A549 (cell line): ENCODE results near the gene NTM. TPM values are rescaled to one million over a fixed set of nuclear protein-coding genes. Genes with fewer than 3 reads are reported as not detected.

Experiments
- ATAC-seq, 2 experiments: fragments of 200-7000 bp in 1 of 2; fragments of >200 bp in 1 of 2; cut with Nextera tagmentation in 1 of 2; cut with Tn5 transposase in 1 of 2; 3 replicates each; pipeline versions ENCODE4 v1.8.0 to v1.9.1; 2018 to 2020; ENCODE audit warnings: mild to moderate bottlenecking in 1 of 2, moderate library complexity in 1 of 2
- CTCF ChIA-PET: fragments of 300-600 bp; sonication (Branson Sonifier 250); formaldehyde crosslinking; extraction: SDS; loops from one replicate; lab custom pipeline; 2021; ENCODE audit warnings: antibody characterized with exemption, inconsistent platforms; lab: Yijun Ruan, JAX
- POLR2A ChIA-PET: fragments of 350-600 bp; formaldehyde crosslinking; extraction: SDS; loops from one replicate; lab custom pipeline; 2021; ENCODE audit warnings: antibody characterized with exemption, inconsistent platforms; lab: Yijun Ruan, JAX
- DNase-seq, 2 experiments: peaks; one replicate each; pipeline versions ENCODE4 v3.0.0 to v3.0.0-alpha.2; 2011 to 2016; ENCODE audit warnings: low read depth in 1 of 2, low spot score in 1 of 2
- FAIRE-seq: peaks from 2 replicates; lab custom pipeline; 2011; peaks lifted over from hg19 to GRCh38; lab: Jason Lieb, UNC
- H3K27ac ChIP-seq, 2 experiments: fragments of >200 bp; sonication (Bioruptor Twin); formaldehyde crosslinking; 3 replicates each; pipeline ENCODE4 v1.5.1; 2016 to 2017
- H3K4me1 ChIP-seq: fragments of >200 bp; sonication (Bioruptor Twin); formaldehyde crosslinking; 3 replicates; pipeline ENCODE4 v1.6.1; 2016
- H3K4me2 ChIP-seq: fragments of >200 bp; sonication (Bioruptor Twin); formaldehyde crosslinking; 3 replicates; pipeline ENCODE4 v1.6.1; 2016
- H3K4me3 ChIP-seq: fragments of >200 bp; sonication (Bioruptor Twin); formaldehyde crosslinking; 3 replicates; pipeline ENCODE4 v1.5.1; 2016
- H3K9me3 ChIP-seq: fragments of >200 bp; sonication (Bioruptor Twin); formaldehyde crosslinking; 3 replicates; pipeline ENCODE4 v1.6.1; 2016
- BHLHE40 ChIP-seq: IDR thresholded peaks from 2 replicates; pipeline ENCODE4 v1.6.1; 2012; ENCODE audit warnings: low read depth, low read length, inconsistent platforms
- CHD4 ChIP-seq: fragments of 200-600 bp; sonication (generic); IDR thresholded peaks from 2 replicates; pipeline ENCODE4 v1.6.1; 2016; ENCODE audit warnings: antibody characterized with exemption, mild to moderate bottlenecking, borderline replicate concordance
- EHMT2 ChIP-seq: fragments of 200-600 bp; sonication (generic); IDR thresholded peaks from 2 replicates; pipeline ENCODE4 v1.6.1; 2016; ENCODE audit warnings: antibody characterized with exemption, low read depth, mild to moderate bottlenecking, moderate library complexity
- EP300 ChIP-seq, 2 experiments: fragments of >200 bp; sonication (Bioruptor Twin); formaldehyde crosslinking; IDR thresholded peaks; 2 replicates in 1 of 2; 3 replicates in 1 of 2; pipeline ENCODE4 v1.6.1; 2016 to 2017
- ESRRA ChIP-seq: fragments of 150-350 bp; IDR thresholded peaks from 2 replicates; pipeline ENCODE4 v1.6.1; 2014; ENCODE audit warnings: mild to moderate bottlenecking, low read length, borderline replicate concordance
- FOSL2 ChIP-seq, 2 experiments: fragments of 450-650 bp in 1 of 2; fragments of >200 bp in 1 of 2; sonication (Bioruptor Twin) in 1 of 2; formaldehyde crosslinking; IDR thresholded peaks; 2 replicates each; pipeline versions ENCODE4 v1.5.0 to v1.6.1; 2016 to 2020; ENCODE audit warnings: mild to moderate bottlenecking in 1 of 2, moderate library complexity in 1 of 2
- FOXS1 ChIP-seq: fragments of 250-450 bp; sonication (Bioruptor Pico); IDR thresholded peaks from 2 replicates; pipeline ENCODE4 v1.5.0; 2020; ENCODE audit warnings: mild to moderate bottlenecking, moderate library complexity
- GATA3 ChIP-seq: IDR thresholded peaks from 2 replicates; pipeline ENCODE4 v1.6.1; 2012; ENCODE audit warnings: borderline replicate concordance
- JUN ChIP-seq, 2 experiments: fragments of >200 bp; sonication (Bioruptor Twin); formaldehyde crosslinking; IDR thresholded peaks; 2 replicates in 1 of 2; 3 replicates in 1 of 2; pipeline ENCODE4 v1.6.1; 2016 to 2017
- KDM1A ChIP-seq: fragments of 200-600 bp; sonication (generic); IDR thresholded peaks from 2 replicates; pipeline ENCODE4 v1.6.1; 2016; ENCODE audit warnings: low read depth, mild to moderate bottlenecking
- MYC ChIP-seq: IDR thresholded peaks from 2 replicates; pipeline ENCODE4 v1.6.1; 2012; ENCODE audit warnings: mild to moderate bottlenecking, inconsistent platforms, low read length, improper control_type of control experiment, borderline replicate concordance
- PHF8 ChIP-seq: fragments of 200-600 bp; sonication (generic); IDR thresholded peaks from 2 replicates; pipeline ENCODE4 v1.6.1; 2016; ENCODE audit warnings: low read depth, mild to moderate bottlenecking, antibody characterized with exemption, moderate library complexity, borderline replicate concordance
- POLR2AphosphoS2 ChIP-seq: conservative IDR thresholded peaks from 2 replicates; pipeline ENCODE4 v1.6.1; 2012; ENCODE audit warnings: low read length, improper control_type of control experiment, inconsistent platforms
- RAD21 ChIP-seq, 2 experiments: fragments of >200 bp in 1 of 2; sonication (Bioruptor Twin) in 1 of 2; formaldehyde crosslinking in 1 of 2; IDR thresholded peaks in 1 of 2; conservative IDR thresholded peaks in 1 of 2; 2 replicates in 1 of 2; 3 replicates in 1 of 2; pipeline ENCODE4 v1.6.1; 2012 to 2018; ENCODE audit warnings: inconsistent platforms in 1 of 2
- RCOR1 ChIP-seq: fragments of 150-350 bp; IDR thresholded peaks from 2 replicates; pipeline ENCODE4 v1.6.1; 2014; ENCODE audit warnings: antibody characterized with exemption, low read length, low read depth
- RFX5 ChIP-seq: fragments of 450-650 bp; IDR thresholded peaks from 2 replicates; pipeline ENCODE4 v1.7.1; 2014; ENCODE audit warnings: antibody characterized with exemption, mild to moderate bottlenecking, moderate library complexity
- TP53 ChIP-seq: fragments of 250-450 bp; sonication (Bioruptor Pico); IDR thresholded peaks from 2 replicates; pipeline ENCODE4 v1.5.0; 2021; ENCODE audit warnings: mild to moderate bottlenecking, moderate library complexity
- WGBS: methylation state at CpG from one replicate; pipeline ENCODE4 v1.1.6; 2017; ENCODE audit errors: missing lambda C conversion rate; 5-methylcytosine and 5-hydroxymethylcytosine counted together
- polyA plus RNA-seq, 4 experiments: library from polyadenylated mRNA; depleted of rRNA in 3 of 4; stranded (reverse); fragments of >200 nt; fragmentation: RNase III in 1 of 4; extraction: RNeasy Plus Mini Kit Qiagen cat#74134 plus additional on column Dnase treatment in 1 of 4; gene quantifications; 2 replicates in 3 of 4; 3 replicates in 1 of 4; pipeline ENCODE4 v1.2.3, GENCODE V29; 2011 to 2017
- TF ChIP-seq, protein P1 (sequence below): fragments of 250-450 bp; sonication (Bioruptor Pico); IDR thresholded peaks from 2 replicates; pipeline ENCODE4 v1.5.0; 2020; ENCODE audit warnings: low read depth, mild to moderate bottlenecking, moderate library complexity
- TF ChIP-seq, protein P2 (sequence below): fragments of >200 bp; sonication (Bioruptor Twin); formaldehyde crosslinking; IDR thresholded peaks from 3 replicates; pipeline ENCODE4 v1.6.1; 2016
- TF ChIP-seq, protein P3 (sequence below): fragments of 450-650 bp; IDR thresholded peaks from 2 replicates; pipeline ENCODE4 v1.6.1; 2014; ENCODE audit warnings: antibody characterized with exemption
- TF ChIP-seq, protein P4 (sequence below): fragments of >200 bp; sonication (Bioruptor Twin); formaldehyde crosslinking; IDR thresholded peaks from 3 replicates; pipeline ENCODE4 v1.5.1; 2016
- TF ChIP-seq, protein P5 (sequence below): IDR thresholded peaks from 2 replicates; pipeline ENCODE4 v1.6.1; 2012; ENCODE audit warnings: low read depth, borderline replicate concordance

The NTM gene
- polyA plus RNA-seq, 2 of the 4 experiments (the other 2 are of a cell fraction), result not detected

DNA sequence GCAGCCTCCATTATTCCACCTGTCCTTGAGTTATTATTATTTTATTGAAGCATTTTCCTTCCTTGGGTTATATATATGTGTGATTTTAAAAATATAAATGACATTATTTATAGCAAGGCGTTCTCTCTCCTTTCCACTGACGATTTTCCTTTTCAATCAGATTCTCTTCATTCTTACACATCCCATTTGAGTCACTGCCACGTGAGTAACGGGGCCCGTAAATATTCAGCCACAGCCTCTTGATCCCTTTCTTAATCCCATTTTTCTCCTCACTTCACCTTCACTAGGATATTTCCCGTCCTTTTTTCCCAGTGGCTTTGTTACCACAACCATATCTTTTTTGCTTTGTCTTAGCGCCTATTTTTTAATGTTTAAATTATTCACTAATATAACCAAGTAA is 396.2 kb downstream of the NTM start:
- ATAC-seq, result no peak
- WGBS, result 1% methylated on average over 7 of the region's 7 CpGs
- no peaks in the 10 kb centered on the region for H3K9me3 ChIP-seq
- no peaks in the 10 kb centered on the region for H3K4me1 ChIP-seq
- no peak overlapping the region for H3K4me2 ChIP-seq
- no peak overlapping the region for H3K4me3 ChIP-seq
- TF ChIP-seq RFX5 (no peak), BHLHE40 (no peak), PHF8 (no peak), GATA3 (no peak), FOXS1 (no peak), RCOR1 (no peak), JUN (IDR thresholded peaks at IDR 0.05) (no peak)
- TF ChIP-seq, protein P1, sequence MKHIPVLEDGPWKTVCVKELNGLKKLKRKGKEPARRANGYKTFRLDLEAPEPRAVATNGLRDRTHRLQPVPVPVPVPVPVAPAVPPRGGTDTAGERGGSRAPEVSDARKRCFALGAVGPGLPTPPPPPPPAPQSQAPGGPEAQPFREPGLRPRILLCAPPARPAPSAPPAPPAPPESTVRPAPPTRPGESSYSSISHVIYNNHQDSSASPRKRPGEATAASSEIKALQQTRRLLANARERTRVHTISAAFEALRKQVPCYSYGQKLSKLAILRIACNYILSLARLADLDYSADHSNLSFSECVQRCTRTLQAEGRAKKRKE (CRISPR knock-in tag), result no peak
- TF ChIP-seq, protein P2, sequence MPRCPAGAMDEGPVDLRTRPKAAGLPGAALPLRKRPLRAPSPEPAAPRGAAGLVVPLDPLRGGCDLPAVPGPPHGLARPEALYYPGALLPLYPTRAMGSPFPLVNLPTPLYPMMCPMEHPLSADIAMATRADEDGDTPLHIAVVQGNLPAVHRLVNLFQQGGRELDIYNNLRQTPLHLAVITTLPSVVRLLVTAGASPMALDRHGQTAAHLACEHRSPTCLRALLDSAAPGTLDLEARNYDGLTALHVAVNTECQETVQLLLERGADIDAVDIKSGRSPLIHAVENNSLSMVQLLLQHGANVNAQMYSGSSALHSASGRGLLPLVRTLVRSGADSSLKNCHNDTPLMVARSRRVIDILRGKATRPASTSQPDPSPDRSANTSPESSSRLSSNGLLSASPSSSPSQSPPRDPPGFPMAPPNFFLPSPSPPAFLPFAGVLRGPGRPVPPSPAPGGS, result no peak
- POLR2A ChIA-PET, result no interaction called here
- CTCF ChIA-PET, result no interaction called here
- no peak for FAIRE-seq
- DNase-seq, result no peak
- H3K27ac ChIP-seq, result no peak overlapping the region

DNA sequence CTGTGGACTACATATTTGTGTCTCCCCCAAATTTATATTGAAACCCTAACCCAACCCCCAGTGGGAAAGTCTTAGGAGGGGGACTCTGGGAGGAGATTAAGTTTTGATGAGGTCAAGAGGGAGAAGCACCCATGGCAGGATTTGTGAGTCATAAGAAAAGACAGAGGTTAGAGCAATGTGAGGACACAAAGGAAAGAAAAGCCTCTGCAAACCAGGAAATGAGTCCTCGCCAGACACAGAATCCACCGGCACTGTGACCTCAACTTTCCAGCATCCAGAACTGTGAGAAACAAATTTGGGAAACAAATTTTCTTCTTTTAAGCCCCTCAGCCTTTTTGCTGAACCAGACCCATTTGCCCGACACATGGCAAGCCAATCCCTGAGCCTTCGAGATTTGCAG is 397.0 kb downstream of the NTM start:
- Histone ChIP-seq H3K4me1 (no peaks in the 10 kb centered on the region), H3K4me3 (no peak overlapping the region), H3K9me3 (no peaks in the 10 kb centered on the region), H3K4me2 (no peak overlapping the region), H3K27ac (no peak overlapping the region)
- ATAC-seq (no peak), FAIRE-seq (no peak), DNase-seq (no peak)
- CTCF ChIA-PET, result no interaction called here
- 36% methylated on average over 4 of the region's 4 CpGs for WGBS
- POLR2A ChIA-PET, result no interaction called here
- TF ChIP-seq CHD4 (no peak), EHMT2 (no peak), FOSL2 (IDR thresholded peaks at IDR 0.05) (no peak), FOSL2 (CRISPR knock-in tag; IDR thresholded peaks at IDR 0.05) (no peak), MYC (no peak), EP300 (IDR thresholded peaks at IDR 0.05) (no peak), TP53 (CRISPR knock-in tag) (no peak), KDM1A (no peak), RCOR1 (no peak)
- TF ChIP-seq, protein P3, sequence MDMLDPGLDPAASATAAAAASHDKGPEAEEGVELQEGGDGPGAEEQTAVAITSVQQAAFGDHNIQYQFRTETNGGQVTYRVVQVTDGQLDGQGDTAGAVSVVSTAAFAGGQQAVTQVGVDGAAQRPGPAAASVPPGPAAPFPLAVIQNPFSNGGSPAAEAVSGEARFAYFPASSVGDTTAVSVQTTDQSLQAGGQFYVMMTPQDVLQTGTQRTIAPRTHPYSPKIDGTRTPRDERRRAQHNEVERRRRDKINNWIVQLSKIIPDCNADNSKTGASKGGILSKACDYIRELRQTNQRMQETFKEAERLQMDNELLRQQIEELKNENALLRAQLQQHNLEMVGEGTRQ, result no peak
- TF ChIP-seq, protein P1 (CRISPR knock-in tag), result no peak
- TF ChIP-seq, protein P4, sequence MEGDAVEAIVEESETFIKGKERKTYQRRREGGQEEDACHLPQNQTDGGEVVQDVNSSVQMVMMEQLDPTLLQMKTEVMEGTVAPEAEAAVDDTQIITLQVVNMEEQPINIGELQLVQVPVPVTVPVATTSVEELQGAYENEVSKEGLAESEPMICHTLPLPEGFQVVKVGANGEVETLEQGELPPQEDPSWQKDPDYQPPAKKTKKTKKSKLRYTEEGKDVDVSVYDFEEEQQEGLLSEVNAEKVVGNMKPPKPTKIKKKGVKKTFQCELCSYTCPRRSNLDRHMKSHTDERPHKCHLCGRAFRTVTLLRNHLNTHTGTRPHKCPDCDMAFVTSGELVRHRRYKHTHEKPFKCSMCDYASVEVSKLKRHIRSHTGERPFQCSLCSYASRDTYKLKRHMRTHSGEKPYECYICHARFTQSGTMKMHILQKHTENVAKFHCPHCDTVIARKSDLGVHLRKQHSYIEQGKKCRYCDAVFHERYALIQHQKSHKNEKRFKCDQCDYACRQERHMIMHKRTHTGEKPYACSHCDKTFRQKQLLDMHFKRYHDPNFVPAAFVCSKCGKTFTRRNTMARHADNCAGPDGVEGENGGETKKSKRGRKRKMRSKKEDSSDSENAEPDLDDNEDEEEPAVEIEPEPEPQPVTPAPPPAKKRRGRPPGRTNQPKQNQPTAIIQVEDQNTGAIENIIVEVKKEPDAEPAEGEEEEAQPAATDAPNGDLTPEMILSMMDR, result no peak

- H3K27ac ChIP-seq, result no peak overlapping the region
- ChIA-PET CTCF (no interaction called here), POLR2A (no interaction called here)
- H3K4me2 ChIP-seq, result no peak overlapping the region
- H3K9me3 ChIP-seq, result no peaks in the 10 kb centered on the region
- DNase-seq (no peak), ATAC-seq (no peak), FAIRE-seq (no peak)
- TF ChIP-seq, protein P5, sequence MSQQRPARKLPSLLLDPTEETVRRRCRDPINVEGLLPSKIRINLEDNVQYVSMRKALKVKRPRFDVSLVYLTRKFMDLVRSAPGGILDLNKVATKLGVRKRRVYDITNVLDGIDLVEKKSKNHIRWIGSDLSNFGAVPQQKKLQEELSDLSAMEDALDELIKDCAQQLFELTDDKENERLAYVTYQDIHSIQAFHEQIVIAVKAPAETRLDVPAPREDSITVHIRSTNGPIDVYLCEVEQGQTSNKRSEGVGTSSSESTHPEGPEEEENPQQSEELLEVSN, result no peak
- no peak for TF ChIP-seq TP53 (CRISPR knock-in tag)
- no peak for TF ChIP-seq ESRRA
- TF ChIP-seq RAD21 (conservative IDR thresholded peaks at IDR 0.05 in 1 of 2, IDR thresholded peaks at IDR 0.05 in 1 of 2), result no peak
- no peak for TF ChIP-seq POLR2AphosphoS2
- 25% methylated on average over 5 of the region's 5 CpGs for WGBS
- no peaks in the 10 kb centered on the region for H3K4me1 ChIP-seq
- no peak overlapping the region for H3K4me3 ChIP-seq
These were observed 400.4 kb downstream of the NTM start for GRCh38 chr11:131770801-131771200.
